ENCODE measurements around the gene IL4.

Gene IL4

DNA sequence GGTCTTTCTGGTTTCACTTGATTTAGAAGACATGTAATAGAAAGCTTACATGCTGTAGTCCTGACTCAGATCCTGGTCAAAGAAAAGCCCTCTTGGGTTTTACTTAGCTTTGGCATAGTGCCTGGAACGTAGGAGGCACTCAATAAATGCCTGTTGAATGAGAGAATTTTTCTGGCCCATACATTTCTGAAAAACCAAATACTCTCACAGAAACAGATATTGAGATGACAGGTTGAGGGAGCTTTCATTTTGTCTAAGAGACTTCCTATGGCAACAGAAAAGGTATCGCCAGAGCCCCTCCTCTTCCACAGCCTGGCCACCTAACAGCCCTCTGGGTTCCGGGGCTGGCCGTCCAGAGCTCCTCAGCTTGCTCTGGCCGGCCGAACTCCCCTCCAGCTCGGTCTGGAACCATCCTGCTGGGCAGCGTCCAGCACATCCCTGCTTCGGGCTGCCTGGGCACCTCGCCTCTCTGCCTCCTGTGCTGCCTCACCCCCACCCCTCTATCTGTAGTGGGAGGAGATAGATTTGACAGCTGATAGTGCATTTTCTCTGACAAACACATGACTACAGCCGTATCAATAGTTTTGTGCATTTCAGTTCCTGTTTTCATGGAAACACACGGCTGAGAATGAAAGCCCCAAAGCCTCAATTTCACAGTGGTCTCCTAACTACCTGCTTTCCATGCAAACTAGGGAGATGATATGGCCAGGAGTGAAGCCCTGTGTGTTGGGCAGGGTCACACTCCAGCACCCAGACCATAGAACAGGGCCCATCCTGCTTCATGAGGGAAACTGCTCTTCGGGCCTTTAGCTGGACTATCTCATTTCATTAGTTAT lies 1.1 kb downstream of the IL4 start:
- DNase-seq (ENCODE audit: low read depth), result peak; percentile 96
- TF ChIP-seq, protein P1, sequence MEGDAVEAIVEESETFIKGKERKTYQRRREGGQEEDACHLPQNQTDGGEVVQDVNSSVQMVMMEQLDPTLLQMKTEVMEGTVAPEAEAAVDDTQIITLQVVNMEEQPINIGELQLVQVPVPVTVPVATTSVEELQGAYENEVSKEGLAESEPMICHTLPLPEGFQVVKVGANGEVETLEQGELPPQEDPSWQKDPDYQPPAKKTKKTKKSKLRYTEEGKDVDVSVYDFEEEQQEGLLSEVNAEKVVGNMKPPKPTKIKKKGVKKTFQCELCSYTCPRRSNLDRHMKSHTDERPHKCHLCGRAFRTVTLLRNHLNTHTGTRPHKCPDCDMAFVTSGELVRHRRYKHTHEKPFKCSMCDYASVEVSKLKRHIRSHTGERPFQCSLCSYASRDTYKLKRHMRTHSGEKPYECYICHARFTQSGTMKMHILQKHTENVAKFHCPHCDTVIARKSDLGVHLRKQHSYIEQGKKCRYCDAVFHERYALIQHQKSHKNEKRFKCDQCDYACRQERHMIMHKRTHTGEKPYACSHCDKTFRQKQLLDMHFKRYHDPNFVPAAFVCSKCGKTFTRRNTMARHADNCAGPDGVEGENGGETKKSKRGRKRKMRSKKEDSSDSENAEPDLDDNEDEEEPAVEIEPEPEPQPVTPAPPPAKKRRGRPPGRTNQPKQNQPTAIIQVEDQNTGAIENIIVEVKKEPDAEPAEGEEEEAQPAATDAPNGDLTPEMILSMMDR (conservative IDR thresholded peaks at IDR 0.05; ENCODE audit: control insufficient read depth, insufficient read depth, low read depth, low read length), result no peak
- peak overlapping the region; percentile 7 for H3K4me3 ChIP-seq (ENCODE audit: control insufficient read depth, low read depth, low read length)

DNA sequence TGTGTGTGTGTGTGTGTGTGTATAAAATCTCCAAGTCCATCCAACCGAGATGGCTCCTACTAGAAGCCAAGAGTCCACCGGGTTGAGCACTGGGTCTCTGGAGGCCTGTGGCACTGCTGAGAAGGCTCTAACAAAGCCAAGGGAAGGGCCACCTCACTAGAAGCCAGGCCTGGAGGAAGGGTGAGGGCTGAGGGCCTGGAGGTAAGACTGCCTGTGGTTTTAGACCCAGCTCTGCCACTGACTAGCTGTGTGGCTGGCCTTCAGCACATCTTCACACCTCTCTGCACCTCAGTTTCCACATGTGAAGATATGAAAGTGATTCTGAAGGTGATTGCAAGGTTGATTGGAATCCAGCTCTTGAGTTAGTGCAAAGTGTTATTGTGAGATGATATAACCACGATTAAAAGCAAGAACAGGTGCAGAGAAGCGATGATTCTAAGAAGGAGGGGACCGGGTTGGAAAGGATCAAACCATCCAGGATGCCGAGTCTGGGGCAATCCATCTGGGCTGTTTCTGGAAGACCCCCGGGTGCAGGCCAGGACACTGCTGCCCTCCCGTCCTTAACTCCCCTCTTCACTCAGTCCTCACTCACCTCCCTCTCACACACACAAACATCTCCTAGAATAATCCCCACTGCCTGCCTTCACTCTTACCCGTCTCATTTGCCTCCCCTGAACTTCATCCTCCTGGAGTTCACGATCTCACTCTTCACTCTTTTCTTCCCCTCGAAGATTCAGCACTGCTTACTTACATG lies 2.3 kb downstream of the IL4 start:
- no peak overlapping the region for H3K4me3 ChIP-seq (ENCODE audit: control insufficient read depth, low read depth, low read length)
- DNase-seq (ENCODE audit: low read depth), result no peak
- TF ChIP-seq, protein P1 (conservative IDR thresholded peaks at IDR 0.05; ENCODE audit: control insufficient read depth, insufficient read depth, low read depth, low read length), result no peak

DNA sequence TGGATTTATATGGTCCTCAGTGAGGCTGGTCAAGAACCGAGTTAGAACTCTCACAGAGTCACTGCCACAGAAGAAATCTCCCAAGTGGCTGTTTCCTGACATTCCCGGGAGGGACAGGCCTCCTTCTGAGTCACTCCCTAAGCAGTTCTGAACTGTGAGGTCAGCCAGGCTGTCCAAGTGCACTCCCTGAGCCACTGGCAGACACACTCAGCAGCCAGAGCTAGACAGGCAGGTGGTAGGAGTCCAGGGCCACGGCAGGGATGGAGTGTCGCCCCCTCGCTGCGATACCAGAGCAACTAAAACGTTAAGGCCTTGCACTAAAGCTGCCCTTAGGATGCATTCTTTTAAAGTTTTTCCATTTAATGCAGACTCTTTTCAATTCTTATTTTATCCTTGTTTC lies 3.4 kb downstream of the IL4 start:
- DNase-seq (ENCODE audit: low read depth), result peak; percentile 88
- TF ChIP-seq, protein P1 (conservative IDR thresholded peaks at IDR 0.05; ENCODE audit: control insufficient read depth, insufficient read depth, low read depth, low read length), result peak; percentile 48
- no peak overlapping the region for H3K4me3 ChIP-seq (ENCODE audit: control insufficient read depth, low read depth, low read length)

DNA sequence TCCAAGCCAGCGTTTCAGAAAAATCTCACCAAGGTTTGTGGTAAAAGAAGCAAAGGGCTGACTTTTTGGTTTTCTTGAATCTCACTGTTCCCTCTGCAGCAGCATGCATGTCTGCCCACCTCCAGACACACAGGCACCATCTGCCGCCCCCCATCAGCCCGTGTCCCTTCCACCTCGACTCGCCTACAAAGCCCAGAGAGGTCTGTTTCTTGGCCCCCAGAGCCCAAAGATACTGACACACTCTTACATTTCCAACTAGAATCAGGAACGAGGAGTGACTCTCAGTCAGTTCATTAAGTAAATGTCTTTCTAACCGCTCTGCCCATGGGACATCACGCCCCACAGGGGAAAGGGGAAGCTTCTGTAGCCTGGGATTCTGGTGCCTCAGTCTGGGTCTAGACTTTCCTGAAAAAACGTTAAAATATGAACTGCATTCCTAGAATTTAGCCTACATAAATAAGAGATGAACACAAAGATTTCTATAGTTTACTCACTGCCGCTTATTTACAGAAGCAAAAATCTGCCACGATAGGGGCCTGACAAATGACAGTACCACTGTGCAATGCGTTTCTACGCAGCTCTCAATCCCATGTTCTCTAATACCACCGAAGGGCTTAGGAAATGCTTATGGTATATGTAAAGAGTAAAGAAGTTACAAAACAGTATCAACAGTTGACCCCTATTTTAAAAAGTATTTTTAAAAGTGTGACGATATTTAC lies 4.1 kb downstream of the IL4 start:
- TF ChIP-seq, protein P1 (conservative IDR thresholded peaks at IDR 0.05; ENCODE audit: control insufficient read depth, insufficient read depth, low read depth, low read length), result no peak

DNA sequence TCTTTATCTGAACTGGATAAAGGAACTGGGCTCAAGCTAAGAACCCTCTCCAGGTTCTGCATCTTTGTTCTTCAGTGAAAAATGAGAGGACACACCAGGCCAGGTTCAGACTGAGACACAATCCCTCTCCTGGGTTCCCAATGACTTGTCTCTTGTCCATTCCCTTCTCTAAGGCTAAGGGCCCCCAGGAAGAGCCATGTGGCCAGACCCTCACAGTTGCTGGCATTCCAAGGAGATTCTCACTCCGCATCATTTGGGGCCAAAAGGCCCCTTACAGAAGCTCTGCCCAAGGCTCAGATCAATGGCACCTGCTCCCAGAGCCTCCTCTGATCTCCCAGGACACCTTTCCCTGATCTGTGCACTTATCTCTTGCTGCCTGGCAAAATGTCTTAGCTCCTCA lies 4.9 kb downstream of the IL4 start:
- TF ChIP-seq, protein P1 (conservative IDR thresholded peaks at IDR 0.05; ENCODE audit: control insufficient read depth, insufficient read depth, low read depth, low read length), result no peak
- no peak for DNase-seq (ENCODE audit: low read depth)
- H3K4me3 ChIP-seq (ENCODE audit: control insufficient read depth, low read depth, low read length), result no peak overlapping the region

More for the DNA sequence above, 4.1 kb downstream of the IL4 start:
- DNase-seq (ENCODE audit: low read depth), result no peak
- no peak overlapping the region for H3K4me3 ChIP-seq (ENCODE audit: control insufficient read depth, low read depth, low read length)

DNA sequence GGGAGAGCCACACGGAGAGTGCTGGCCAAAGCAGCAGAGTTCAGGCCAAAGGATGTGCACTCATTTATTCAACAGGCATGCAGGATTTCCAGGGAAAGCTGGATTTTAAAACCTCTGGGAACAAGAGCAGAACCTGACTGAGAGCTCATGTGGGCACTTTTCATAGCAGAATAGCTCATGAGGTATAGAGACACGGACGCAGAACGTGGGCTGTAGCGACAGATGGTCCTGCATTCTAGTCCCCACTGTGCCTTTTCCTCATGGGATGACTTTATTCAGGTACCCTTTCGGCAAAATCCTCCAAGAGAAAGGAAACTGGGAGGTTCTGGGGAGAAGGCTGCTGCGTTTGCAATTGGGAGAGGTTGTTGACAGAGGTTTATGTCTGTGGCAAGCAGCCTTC lies 5.4 kb downstream of the IL4 start:
- no peak overlapping the region for H3K4me3 ChIP-seq (ENCODE audit: control insufficient read depth, low read depth, low read length)
- TF ChIP-seq, protein P1 (conservative IDR thresholded peaks at IDR 0.05; ENCODE audit: control insufficient read depth, insufficient read depth, low read depth, low read length), result no peak
- DNase-seq (ENCODE audit: low read depth), result no peak
